Omental fat pad (tissue), 4 donors: ENCODE results near the gene MOB3A. TPM values are rescaled to one million over a fixed set of nuclear protein-coding genes. Genes with fewer than 3 reads are reported as not detected.
A peak's percentile ranks its signal among the peaks of the same experiment; 100 is the strongest.

ENCODE experiments used
- ATAC-seq: fragments of 150-250 bp; one replicate; pipeline ENCODE4 v1.9.1; 2016; ENCODE audit warnings: mild to moderate bottlenecking, moderate library complexity; ENCODE audit not compliant: low FRiP score
- DNase-seq: peaks from one replicate; pipeline ENCODE4 v3.0.0-alpha.2; 2019; ENCODE audit warnings: low spot score
- CTCF ChIP-seq, 3 donors: fragments of 450-650 bp; IDR thresholded peaks; one replicate each; pipeline ENCODE4 v1.5.1; 2016 to 2017; ENCODE audit warnings: antibody characterized with exemption in 3 of 3, mild to moderate bottlenecking in 3 of 3, moderate library complexity in 2 of 3
- small RNA-seq: library from RNA; depleted of rRNA; stranded (forward); fragments of <200 nt; gene quantifications from one replicate; pipeline ENCODE3, GENCODE V24; 2016
- total RNA-seq, 4 donors: library from RNA; depleted of rRNA; stranded (reverse); fragments of >200 nt; gene quantifications; one replicate each; pipeline ENCODE4 v1.1.0, GENCODE V29; 2016

MOB3A gene
- total RNA-seq, 4 donors from 2014 or later = 29.7 to 51.7 (median 44.8) TPM

DNA sequence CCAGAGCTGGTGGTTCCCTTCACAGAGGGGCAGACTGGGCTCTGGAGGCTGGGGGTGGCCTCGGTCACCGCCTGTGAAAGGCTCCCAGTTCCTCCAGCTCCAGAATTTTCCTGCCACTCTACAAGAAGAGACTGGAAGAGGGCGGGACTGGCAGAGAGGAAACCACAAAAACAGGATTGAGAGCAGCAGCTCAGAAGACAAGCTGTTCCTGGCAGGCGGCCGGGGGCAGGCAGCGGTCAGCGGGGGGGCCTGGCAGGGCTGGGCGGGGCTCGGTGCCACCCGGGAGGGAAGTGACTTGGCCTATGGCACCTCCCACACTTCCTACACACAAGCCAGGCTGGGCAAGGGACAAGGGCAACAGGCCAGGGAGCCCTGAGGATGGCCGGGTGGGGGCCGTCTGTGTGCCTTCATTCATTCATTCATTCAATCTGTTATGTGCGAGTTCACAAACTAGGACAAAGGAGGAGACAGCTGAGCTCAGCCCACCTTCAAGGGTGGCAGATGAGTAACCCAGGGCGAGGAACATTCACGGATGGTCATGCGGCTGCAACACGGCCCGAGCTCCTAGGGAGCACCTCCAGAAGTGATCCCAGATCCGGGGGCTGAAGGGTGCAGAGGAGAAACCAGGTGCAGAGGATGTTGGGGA, 63.7 kb downstream of the MOB3A start:
- TF ChIP-seq CTCF (IDR thresholded peaks at IDR 0.05) = no peak
- DNase-seq (peak; percentile 66), ATAC-seq (peak; percentile 86)

DNA sequence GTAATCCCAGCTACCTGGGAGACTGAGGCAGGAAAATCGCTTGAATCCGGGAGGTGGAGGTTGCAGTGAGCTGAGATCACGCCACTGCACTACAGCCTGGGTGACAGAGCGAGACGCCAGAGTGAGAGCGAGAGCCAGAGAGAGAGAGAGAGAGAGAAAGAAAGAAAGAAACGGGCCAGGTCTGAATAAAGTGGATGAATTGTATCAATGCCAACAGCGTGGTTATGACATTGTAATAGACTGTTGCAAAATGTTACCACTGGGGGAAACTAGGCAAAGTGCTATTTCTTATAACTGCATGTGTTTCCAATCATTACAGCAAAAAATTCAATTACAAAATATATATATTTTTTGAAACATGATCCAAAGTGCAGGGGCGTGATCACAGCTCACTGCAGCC, 68.8 kb downstream of the MOB3A start:
- no peak for DNase-seq
- peak; percentile 45 for ATAC-seq
- TF ChIP-seq CTCF (IDR thresholded peaks at IDR 0.05) = no peak

DNA sequence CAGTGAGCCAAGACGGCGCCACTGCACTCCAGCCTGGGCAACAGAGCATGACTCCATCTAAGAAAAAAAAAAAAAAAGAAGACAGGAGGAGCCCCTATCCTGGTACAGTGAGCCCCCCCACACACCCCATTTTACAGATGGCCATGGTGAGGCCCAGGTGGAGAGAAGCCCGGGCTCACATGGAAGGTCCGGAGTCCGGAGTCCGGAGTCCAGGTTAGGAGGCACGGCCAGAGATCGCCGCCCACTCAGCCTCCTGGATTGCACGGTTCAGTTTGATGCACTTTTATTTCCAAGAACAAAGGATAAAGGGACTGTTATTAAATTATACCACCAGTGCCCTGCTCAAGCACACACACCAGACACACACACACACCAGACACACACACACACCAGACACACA, 69.4 kb downstream of the MOB3A start:
- DNase-seq (no peak), ATAC-seq (no peak)
- TF ChIP-seq CTCF (IDR thresholded peaks at IDR 0.05) = no peak

- TF ChIP-seq CTCF (IDR thresholded peaks at IDR 0.05) = no peak
- no peak for DNase-seq
- no peak for ATAC-seq
Measured at GRCh38 chr19:2022289-2022688, 73.8 kb downstream of the MOB3A start.

DNA sequence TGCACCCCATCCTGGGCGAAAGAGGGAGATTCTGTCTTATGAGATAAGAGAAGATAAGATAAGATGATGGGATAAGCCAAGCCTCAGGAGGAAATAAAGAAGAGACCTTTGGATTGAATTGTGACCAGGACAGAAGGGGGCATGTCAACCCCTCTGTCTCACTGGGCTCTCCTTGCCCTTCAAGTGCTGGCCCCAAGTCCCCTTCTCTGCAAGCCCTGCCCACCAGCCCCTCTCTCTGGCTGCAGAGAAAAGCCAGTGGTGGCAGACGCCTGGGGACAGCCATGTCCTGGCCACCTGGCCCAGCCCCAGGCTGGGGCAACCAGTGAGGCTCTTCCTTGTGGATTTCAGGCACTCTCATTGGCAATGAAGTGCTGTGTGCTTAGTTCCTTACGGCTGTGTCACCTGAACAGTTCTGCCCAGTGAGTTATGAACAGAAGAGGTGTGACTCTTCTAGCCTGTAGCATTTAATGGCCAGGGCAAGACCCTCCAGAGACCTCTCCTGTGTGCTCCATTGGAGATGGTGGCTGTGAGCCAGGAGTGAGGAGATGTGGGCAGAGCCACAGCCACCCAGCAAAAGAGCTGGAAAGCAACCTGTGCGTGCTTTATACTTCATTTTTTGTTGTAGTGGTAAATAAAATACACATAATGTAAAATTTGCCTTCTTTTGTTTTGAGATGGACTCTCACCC, 74.5 kb downstream of the MOB3A start:
- no peak for TF ChIP-seq CTCF (IDR thresholded peaks at IDR 0.05)
- DNase-seq = no peak
- ATAC-seq = no peak

Small RNA genes within 50 kb of the gene (small RNA-seq; reads per million reads assigned to genes)
- gene AC007136.1 = not detected

Other genes with a start within 250 kb of the MOB3A start
- 10 to 100 TPM; 17.0 to 31.3 (median 19.6) TPM for gene REXO1, start 247.8 kb downstream of the MOB3A start, total RNA-seq
- gene KLF16, start 232.7 kb downstream of the MOB3A start, total RNA-seq = 10 to 100 TPM in 1 of 4 donors, 1 to 10 TPM in 3; 4.0 to 19.5 (median 6.7) TPM
- 100 to 1,000 TPM in 1 of 4 donors, 10 to 100 TPM in 3; 70.1 to 117 (median 87.8) TPM for gene ABHD17A, start 210.8 kb downstream of the MOB3A start, total RNA-seq
- 1 to 10 TPM; 2.4 to 6.2 (median 3.9) TPM for gene ADAT3, start 190.9 kb downstream of the MOB3A start, total RNA-seq
- gene SCAMP4, start 190.9 kb downstream of the MOB3A start, total RNA-seq = 10 to 100 TPM; 38.0 to 57.8 (median 45.6) TPM
- gene CSNK1G2, start 155.2 kb downstream of the MOB3A start, total RNA-seq = 10 to 100 TPM; 49.3 to 76.6 (median 52.3) TPM
- gene BTBD2, start 80.6 kb downstream of the MOB3A start, total RNA-seq = 10 to 100 TPM; 37.1 to 58.3 (median 52.8) TPM
- 100 to 1,000 TPM; 133 to 232 (median 178) TPM for gene MKNK2, start 45.1 kb downstream of the MOB3A start, total RNA-seq
- gene IZUMO4, start 589 bp upstream of the MOB3A start, total RNA-seq = 1 to 10 TPM; 3.7 to 5.5 (median 4.6) TPM
- 100 to 1,000 TPM in 1 of 4 donors, 10 to 100 TPM in 3; 66.7 to 107 (median 79.6) TPM for gene AP3D1, start 55.2 kb upstream of the MOB3A start, total RNA-seq
- 10 to 100 TPM in 3 of 4 donors, 1 to 10 TPM in 1; 8.2 to 52.4 (median 15.3) TPM for gene DOT1L, start 67.6 kb upstream of the MOB3A start, total RNA-seq
- gene PLEKHJ1, start 140.0 kb upstream of the MOB3A start, total RNA-seq = 10 to 100 TPM; 45.0 to 67.5 (median 52.3) TPM
- gene SF3A2, start 140.5 kb upstream of the MOB3A start, total RNA-seq = 10 to 100 TPM; 13.2 to 31.1 (median 24.5) TPM
- 1 to 10 TPM in 1 of 4 donors, under 1 TPM in 2, not detected in 1; 0.25 to 1.1 (median 0.72) TPM for gene AMH, start 153.0 kb upstream of the MOB3A start, total RNA-seq
- not detected for gene JSRP1, start 160.1 kb upstream of the MOB3A start, total RNA-seq
- gene PEAK3, start 185.8 kb upstream of the MOB3A start, total RNA-seq = 1 to 10 TPM in 3 of 4 donors, under 1 TPM in 1; 0.09 to 9.1 (median 1.3) TPM
- under 1 TPM in 1 of 4 donors, not detected in 3; 0.19 TPM for gene LINGO3, start 211.8 kb upstream of the MOB3A start, total RNA-seq
- gene LSM7, start 232.3 kb upstream of the MOB3A start, total RNA-seq = 100 to 1,000 TPM; 101 to 142 (median 115) TPM
- 10 to 100 TPM; 24.0 to 42.6 (median 27.4) TPM for gene SPPL2B, start 232.4 kb upstream of the MOB3A start, total RNA-seq